NCI-H510A (cell line): Measurements from ENCODE around the gene UBE3B.

ENCODE experiments used
- DNase-seq: peaks from one replicate; lab custom pipeline; 2025; lab: John Stamatoyannopoulos, UW

Gene UBE3B

GRCh38 chr12:109529691-109530640, 52.5 kb downstream of the UBE3B start:
- DNase-seq: no peak

GRCh38 chr12:109531411-109531810, 54.0 kb downstream of the UBE3B start:
- no peak for DNase-seq

GRCh38 chr12:109532721-109533486, 55.5 kb downstream of the UBE3B start:
- DNase-seq: no peak

DNA sequence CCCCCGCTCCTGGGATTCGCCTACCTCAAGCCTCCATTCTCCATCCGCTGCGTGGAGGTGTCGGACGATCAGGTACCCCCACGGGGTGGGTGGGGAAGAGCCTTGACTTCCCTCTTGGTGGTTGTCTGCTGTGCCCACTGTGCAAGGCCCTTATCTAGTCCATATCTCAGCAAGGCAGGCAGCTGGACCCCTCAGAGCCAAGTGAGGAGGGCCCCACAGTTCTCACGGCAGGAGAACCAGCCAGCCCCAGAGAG, 56.0 kb downstream of the UBE3B start:
- no peak for DNase-seq

- DNase-seq: no peak
These were observed 57.0 kb downstream of the UBE3B start for GRCh38 chr12:109534456-109534855.

DNA sequence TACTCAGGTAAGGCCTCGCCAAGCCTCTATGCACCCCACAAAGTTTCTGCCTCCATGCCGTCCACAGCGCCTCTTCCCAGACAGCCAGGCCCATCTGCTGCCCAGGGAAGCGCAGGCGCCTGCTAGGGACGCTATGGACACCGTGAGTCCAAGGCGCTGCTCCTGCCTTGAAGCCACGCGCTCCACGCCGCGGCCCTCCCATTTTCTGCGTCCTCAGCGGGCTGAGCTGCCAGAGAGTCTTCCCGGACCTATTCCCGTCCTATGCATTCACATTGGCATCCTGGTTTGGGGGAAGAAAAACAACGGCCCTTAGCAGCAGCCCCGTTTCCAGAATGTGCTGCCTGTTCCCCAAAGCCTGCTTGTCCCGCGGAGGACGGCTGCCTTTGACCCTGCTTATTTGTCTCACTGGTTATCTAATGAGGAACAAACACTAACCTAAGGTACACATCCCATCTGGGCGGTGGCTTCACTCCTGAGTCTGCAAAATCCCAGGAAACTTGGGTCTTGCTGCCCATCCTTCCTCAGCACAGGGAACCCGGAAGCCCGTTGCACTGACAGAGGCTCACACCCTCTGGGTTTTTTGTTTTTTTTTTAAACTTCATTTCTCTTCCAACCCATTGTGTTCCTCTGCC, 57.9 kb downstream of the UBE3B start:
- DNase-seq: no peak

DNA sequence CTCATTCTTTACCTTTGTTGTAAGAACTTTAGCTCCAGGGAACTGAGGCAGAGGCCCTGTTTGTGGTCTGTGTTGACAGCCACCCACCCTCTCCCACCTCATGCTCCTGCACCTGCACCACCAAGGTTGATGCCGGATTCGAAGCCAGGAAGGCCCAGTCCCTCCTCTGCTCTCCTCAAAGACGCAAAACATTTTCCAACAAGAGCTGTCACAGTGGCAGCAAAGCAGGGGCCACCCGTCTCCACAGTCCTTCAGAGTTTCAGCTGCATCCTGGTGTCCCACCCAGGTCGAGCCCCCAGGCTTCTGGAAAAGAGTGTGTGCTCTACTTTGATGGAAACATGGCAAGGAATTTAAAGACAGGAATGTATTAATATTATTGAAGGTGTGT, 58.4 kb downstream of the UBE3B start:
- no peak for DNase-seq

GRCh38 chr12:109537136-109537535, 59.7 kb downstream of the UBE3B start:
- no peak for DNase-seq

DNA sequence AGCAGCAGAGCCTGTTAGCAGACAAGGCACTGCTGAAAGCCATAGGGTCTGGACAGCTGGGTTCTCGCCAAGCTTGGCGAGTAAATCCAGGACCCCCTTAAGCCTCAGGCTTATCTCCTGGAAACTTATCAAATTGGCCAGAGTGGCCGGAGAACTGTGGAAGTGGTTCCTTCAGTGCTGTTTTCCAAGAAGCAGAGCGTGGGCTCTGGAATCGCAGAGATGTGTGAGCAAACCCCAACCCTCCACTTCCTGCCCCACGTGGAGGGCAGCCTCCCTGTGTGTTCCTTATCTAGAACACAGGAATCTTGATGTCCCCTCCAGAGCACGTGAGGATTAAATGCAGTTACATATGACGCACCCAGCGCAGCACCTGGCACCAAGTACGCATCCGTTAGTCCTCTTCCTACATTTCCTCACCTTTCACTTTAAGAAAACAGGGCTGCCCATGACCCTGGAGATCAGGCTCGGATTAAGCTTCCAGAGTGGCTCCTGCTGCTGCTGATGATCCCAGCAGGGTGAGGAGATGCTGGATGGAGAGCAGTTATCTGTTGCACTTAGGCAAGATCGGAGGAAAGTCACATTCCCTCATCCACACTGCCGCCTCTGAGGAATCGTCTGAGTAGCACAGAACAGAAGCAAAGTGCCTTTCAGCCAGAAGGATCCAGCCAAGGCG, 60.9 kb downstream of the UBE3B start:
- no peak for DNase-seq

DNA sequence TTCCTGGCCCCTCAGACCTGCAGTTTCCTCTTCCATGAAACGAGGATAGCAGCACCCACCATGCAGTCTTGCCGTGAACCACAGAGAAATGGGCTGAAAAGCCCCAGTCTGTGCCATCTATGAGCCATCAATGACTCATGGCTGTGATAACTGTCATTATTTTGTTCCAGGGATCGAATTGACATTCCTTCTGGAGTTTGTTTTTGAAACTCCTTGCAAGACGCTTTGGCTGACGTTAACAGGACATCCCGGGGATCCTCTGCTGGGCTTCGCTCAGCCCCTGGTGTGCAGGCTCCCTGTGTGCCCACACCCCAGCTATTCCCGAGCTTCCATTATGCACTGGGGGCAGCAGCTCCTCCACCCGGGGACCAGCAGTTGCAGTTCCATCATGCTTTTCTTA, 62.1 kb downstream of the UBE3B start:
- no peak for DNase-seq

DNA sequence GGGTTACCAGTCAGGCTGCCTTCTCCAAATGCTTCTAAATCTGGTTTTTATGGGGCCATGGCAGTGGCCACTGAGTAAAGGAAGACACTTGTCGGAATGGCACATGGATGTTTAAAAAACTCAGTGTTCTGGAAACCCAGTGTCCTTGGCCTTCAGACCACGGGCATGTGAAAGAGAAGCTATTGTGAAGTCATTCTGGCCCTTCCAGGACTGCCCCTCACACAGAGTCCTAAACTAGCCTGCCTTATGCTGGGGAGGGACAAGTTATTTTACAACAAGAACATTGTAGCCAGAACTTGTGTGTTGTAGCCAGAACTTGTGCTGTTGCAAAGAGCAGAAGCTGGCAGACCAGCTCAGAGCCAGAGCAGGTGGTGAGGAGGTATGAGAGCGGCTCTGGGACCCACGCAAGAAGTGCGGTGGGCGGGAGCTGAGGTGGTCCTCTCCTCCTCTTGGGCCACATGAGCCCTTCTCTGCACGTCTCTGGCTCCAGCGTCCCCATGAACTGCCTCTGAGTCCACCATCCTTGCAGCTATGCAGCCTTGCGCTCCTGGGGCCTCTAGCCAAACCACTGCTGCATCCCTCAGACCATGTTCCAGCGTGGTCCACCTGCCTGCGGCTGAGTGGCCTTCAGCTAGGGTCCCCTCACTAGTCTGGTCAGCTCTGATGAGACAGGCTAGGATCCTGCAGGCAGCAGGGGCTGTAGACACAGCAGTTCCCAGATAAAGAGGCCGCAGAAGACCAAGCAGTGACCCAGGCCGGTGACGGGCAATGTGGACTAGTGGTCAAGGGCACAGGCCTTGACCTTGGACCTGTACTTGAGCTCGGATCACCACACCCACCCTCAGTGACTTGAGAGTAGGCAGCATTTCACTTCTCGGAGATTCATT, 63.3 kb downstream of the UBE3B start:
- DNase-seq: no peak

- DNase-seq: no peak
These were observed 63.9 kb downstream of the UBE3B start for GRCh38 chr12:109541413-109541726.

DNA sequence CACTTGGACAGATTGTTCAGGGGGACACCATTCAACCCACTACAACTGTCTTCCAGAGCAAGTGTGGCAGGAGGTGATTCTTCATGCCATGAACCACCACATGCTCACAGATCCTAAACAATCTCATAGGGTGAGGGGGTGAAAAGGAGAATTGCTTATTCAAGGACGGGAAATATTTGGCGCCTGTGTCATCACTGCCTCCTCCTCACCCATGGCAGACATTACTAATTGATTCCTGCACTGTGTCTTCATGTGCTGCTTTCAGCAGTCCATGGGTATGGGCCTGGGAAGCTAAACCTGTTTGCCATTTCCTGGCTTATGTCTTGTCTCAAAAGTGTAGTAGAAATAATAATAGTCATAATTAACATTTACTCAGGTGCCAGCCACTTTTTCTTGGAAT, 64.6 kb downstream of the UBE3B start:
- DNase-seq: no peak

GRCh38 chr12:109542876-109543275, 65.4 kb downstream of the UBE3B start:
- DNase-seq: no peak

DNA sequence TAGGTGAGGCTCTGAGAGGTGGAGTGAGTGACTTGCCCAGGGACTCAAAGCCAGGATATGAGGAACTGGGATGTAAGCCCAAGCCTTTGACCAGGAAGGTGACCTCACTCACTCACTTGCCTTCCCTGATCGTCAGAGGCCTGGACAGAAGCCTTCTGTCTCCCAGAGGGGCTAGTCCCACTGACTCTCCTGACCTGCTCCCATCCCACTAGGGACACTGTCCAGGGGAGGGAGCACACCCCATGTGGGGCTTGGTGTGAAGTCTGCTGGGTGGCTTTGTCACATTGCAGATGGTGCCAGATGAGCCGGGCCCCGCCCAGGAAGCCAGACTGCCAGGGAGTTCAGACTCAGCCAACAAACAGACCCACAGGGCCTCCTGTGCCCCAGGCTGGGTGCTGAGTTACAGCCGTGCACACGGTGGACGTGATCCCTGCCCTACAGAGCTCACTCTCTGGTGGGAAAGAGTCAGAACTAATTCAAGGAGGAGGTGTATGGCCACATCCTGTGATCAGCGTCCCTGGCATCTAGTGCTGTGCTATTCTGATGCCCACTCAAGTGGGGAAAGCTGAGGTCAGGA, 67.6 kb downstream of the UBE3B start:
- no peak for DNase-seq

DNA sequence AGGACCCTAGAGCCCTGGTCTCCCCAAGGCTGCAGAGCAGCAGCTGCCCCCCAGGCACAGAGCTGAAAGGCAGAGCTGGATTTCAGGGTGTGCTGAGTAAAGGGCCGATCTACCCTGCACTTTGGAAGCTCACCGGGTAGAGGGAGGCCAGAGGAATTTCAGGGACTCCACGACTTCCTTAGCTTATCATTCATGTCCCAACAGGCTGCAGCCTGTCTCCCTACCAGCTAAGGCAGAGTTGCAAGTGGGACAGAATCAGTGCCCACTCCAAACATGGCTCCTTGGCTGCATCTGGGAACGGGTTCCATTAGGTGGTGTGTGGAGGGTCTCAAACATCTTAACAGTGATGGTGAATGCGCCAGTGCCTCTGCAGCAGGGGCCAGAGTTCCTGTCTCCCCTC, 68.4 kb downstream of the UBE3B start:
- no peak for DNase-seq

DNA sequence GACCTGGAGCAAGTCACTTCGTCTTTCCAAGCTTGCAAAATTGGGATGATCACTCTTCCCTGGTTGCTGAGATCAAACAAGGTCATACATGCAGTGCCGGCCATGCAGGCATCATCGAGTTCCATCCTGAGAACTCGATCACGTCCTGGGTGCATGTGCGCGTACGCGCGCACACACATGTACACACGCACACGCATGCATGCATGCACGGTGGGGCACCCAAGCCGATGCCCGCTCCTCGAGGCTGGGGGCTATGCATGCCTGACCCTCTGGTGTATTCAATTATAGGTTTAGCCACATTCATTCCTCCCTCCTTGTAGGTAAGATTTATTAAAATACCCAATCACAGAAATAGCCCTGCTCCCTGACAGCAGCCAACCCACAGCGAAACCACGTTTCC, 69.9 kb downstream of the UBE3B start:
- DNase-seq: no peak

GRCh38 chr12:109548258-109548657, 70.8 kb downstream of the UBE3B start:
- DNase-seq: no peak

GRCh38 chr12:109549613-109550270, 72.3 kb downstream of the UBE3B start:
- DNase-seq: no peak

DNA sequence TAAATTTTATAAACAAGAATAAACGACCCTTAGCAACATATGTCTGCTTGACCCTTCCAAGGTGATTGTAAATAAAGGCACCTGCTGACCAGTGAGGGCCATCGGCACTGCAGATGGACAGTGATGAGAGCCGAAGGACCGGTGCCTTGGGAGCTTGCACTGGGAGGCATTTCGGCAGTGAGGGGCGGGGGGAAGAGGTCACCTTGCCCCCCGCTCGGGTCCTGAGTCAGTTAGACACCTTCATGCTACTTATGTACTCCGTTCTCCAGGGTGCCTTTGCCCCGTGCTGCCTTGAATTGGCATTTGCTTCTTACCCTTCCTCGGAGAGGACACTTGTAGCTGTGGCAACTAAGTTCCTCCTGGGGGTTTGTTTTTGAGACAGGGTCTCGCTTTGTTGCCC, 72.8 kb downstream of the UBE3B start:
- DNase-seq: no peak

DNA sequence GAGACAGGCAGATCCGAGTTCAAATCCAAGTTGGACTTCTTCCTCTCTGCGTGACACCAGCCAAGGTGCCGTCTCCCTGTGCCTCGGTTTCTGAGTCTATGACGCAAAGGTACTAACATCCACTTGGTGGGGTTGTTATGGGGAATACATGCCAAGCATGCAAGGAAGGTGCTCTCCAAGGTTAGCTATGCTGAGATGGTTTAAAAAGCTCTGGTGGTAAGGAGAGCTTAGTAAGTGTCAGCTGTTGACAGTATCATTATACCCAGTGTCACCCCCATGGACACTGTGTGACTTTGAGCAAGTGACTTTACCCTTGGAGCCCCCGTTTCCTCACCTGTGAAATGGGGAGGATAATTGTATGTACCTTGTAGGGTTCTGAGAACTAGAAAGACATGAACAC, 73.7 kb downstream of the UBE3B start:
- no peak for DNase-seq
